Stomach (tissue), 9 donors: ENCODE results near the gene CD109. TPM values are rescaled to one million over a fixed set of nuclear protein-coding genes. Genes with fewer than 3 reads are reported as not detected.
"Not testable (repeated sequence)": the region's sequence is repeated elsewhere in the genome, so short reads cannot be mapped to it uniquely, and the experiment has no call there.

Experiments used
- DNase-seq, 2 donors: peaks; one replicate each; pipeline versions ENCODE4 v3.0.0 to v3.0.0-alpha.2; 2013 to 2019
- H3K27ac ChIP-seq, 5 donors: fragments of 200-600 bp in 4 of 5; sonication (generic) in 4 of 5; one replicate each; pipeline ENCODE4 v1.5.1; 2013 to 2019; ENCODE audit warnings: mild to moderate bottlenecking in 1 of 5, moderate library complexity in 1 of 5
- H3K27me3 ChIP-seq, 3 donors: fragments of 200-600 bp; sonication (generic); one replicate each; pipeline ENCODE4 v1.5.1; 2017 to 2019; ENCODE audit warnings: mixed run types in 1 of 3
- H3K36me3 ChIP-seq, 4 donors: fragments of 200-600 bp; sonication (generic); 1 replicate in 3 of 4; 2 replicates in 1 of 4; pipeline ENCODE4 v1.5.1; 2016 to 2019
- H3K4me1 ChIP-seq, 4 donors: fragments of 200-600 bp; sonication (generic); one replicate each; pipeline ENCODE4 v1.5.1; 2016 to 2019
- H3K4me3 ChIP-seq, 4 donors: fragments of 200-600 bp; sonication (generic) in 3 of 4; one replicate each; pipeline ENCODE4 v1.5.1; 2016 to 2019; ENCODE audit warnings: mild to moderate bottlenecking in 1 of 4
- H3K9me3 ChIP-seq, 4 donors: fragments of 200-600 bp; sonication (generic); one replicate each; pipeline ENCODE4 v1.5.1; 2016 to 2019
- CTCF ChIP-seq, 7 experiments: fragments of 450-650 bp in 4 of 7; fragments of 200-600 bp in 3 of 7; sonication (generic) in 3 of 7; IDR thresholded peaks; one replicate each; pipeline ENCODE4 v1.5.1; 2016 to 2019; ENCODE audit warnings: antibody characterized with exemption in 7 of 7, control low read depth in 2 of 7, mild to moderate bottlenecking in 1 of 7
- EP300 ChIP-seq: sonication (generic); formaldehyde crosslinking; IDR thresholded peaks from one replicate; pipeline ENCODE4 v1.6.1; 2017; ENCODE audit warnings: antibody characterized with exemption
- POLR2A ChIP-seq, 4 donors: fragments of 450-650 bp; IDR thresholded peaks; one replicate each; pipeline ENCODE4 v1.6.1; 2016; ENCODE audit warnings: antibody characterized with exemption in 4 of 4, control low read depth in 2 of 4, mild to moderate bottlenecking in 1 of 4, moderate library complexity in 1 of 4
- POLR2AphosphoS5 ChIP-seq, 3 donors: sonication (generic); formaldehyde crosslinking; IDR thresholded peaks; one replicate each; pipeline ENCODE4 v1.6.1; 2016; ENCODE audit warnings: antibody characterized with exemption in 3 of 3
- WGBS, 5 donors: extraction: QIAGEN DNeasy Blood & Tissue Kit in 3 of 5; methylation state at CpG; one replicate each; pipeline versions ENCODE4 v1.1.5 to v1.1.7; 2013 to 2018; 5-methylcytosine and 5-hydroxymethylcytosine counted together
- intact Hi-C: fragments of 100-400 bp; cut with DNase I; formaldehyde crosslinking; loops from one replicate; pipeline ENCODE4 v1.15.1; 2023; ENCODE audit warnings: low total_unique reads
- polyA plus RNA-seq, 3 donors: library from polyadenylated mRNA; stranded (reverse); fragments of 200-250 nt; gene quantifications; one replicate each; pipeline ENCODE4 v1.2.3, GENCODE V29; 2013
- total RNA-seq, 5 donors: library from RNA; depleted of rRNA; stranded (reverse); fragments of >200 nt; gene quantifications; one replicate each; pipeline versions ENCODE4 v1.1.0 to v1.2.3, GENCODE V29; 2014 to 2016
- donor health status: healthy with polysubstance abuse.
- donor health status: Bipolar disorder and iron deficiency.
- donor health status: healthy.

The CD109 gene
- total and polyA plus RNA-seq, 8 donors: 0.19 to 19.6 (median 1.2) TPM

- 59 to 78% (median 62%) methylated on average over 1 of the region's 1 CpG for WGBS, 5 donors
- intact Hi-C loops: no loop called here
- Histone ChIP-seq H3K4me1 (no peaks in the 10 kb centered on the region), H3K9me3 (no peaks in the 10 kb centered on the region), H3K27me3 (no peaks in the 10 kb centered on the region), H3K4me3 (no peak overlapping the region), H3K36me3 (no peaks in the 10 kb centered on the region), H3K27ac (no peak overlapping the region)
- TF ChIP-seq CTCF (IDR thresholded peaks at IDR 0.05): no peak
- TF ChIP-seq EP300: no peak
- TF ChIP-seq POLR2AphosphoS5 (IDR thresholded peaks at IDR 0.05): no peak
- no peak for TF ChIP-seq POLR2A (IDR thresholded peaks at IDR 0.05)
- no peak for DNase-seq
Measured at GRCh38 chr6:73823832-73824231, 127.8 kb downstream of the CD109 start.

DNA sequence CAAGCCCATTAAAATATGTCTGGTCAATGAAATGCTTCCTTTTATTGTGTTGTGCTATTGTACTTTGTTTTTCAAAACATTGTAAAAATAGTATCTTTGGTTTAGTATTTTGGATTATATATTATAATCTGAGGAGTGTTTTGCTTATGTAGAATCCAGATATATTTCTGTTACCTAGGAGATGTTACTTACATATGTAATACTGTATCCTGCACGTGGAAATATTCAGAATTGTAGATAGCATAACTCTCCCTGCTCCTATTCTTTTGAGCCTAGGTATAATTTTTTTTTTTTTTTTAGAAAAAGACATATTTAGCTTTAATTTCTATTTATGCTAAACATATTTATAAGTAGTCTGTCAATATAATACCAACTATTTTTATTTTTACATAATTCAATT, 130.6 kb downstream of the CD109 start:
- Histone ChIP-seq H3K4me3 (no peak overlapping the region), H3K9me3 (no peaks in the 10 kb centered on the region), H3K27me3 (no peaks in the 10 kb centered on the region), H3K4me1 (no peaks in the 10 kb centered on the region), H3K27ac (no peak overlapping the region), H3K36me3 (no peaks in the 10 kb centered on the region)
- intact Hi-C loops: no loop called here
- DNase-seq: no peak
- WGBS, 5 donors: 24 to 88% (median 73%) methylated on average over 1 of the region's 1 CpG
- TF ChIP-seq POLR2A (IDR thresholded peaks at IDR 0.05) (no peak), POLR2AphosphoS5 (IDR thresholded peaks at IDR 0.05) (no peak), EP300 (no peak), CTCF (IDR thresholded peaks at IDR 0.05) (no peak)

DNA sequence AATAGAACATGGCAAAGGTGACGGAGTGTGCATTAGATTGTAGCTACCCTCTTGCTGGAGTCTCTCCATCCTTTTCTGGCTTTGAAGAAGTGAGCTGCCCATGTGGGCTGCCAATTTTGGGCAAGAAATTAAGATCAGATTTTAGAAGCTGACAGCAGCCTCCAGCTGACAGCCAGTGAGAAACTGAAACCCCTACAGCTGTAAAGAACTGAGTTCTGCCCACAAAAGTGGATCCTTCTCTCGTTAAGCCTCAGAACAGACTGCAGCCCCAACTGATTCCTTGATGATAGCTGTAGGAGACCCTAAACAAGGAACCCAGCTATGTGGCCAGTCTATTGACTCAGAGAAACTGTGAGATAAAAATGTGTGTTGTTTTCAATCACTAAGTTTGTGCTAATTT, 134.1 kb downstream of the CD109 start:
- Histone ChIP-seq H3K4me1 (no peaks in the 10 kb centered on the region), H3K27ac (no peak overlapping the region), H3K27me3 (no peaks in the 10 kb centered on the region), H3K9me3 (no peaks in the 10 kb centered on the region), H3K4me3 (no peak overlapping the region), H3K36me3 (no peaks in the 10 kb centered on the region)
- WGBS, 5 donors: 65 to 80% (median 75%) methylated on average over 2 of the region's 2 CpGs
- no peak for TF ChIP-seq POLR2AphosphoS5 (IDR thresholded peaks at IDR 0.05)
- TF ChIP-seq EP300: no peak
- no peak for TF ChIP-seq POLR2A (IDR thresholded peaks at IDR 0.05)
- TF ChIP-seq CTCF (IDR thresholded peaks at IDR 0.05): no peak
- no peak for DNase-seq
- intact Hi-C loops: no loop called here

DNA sequence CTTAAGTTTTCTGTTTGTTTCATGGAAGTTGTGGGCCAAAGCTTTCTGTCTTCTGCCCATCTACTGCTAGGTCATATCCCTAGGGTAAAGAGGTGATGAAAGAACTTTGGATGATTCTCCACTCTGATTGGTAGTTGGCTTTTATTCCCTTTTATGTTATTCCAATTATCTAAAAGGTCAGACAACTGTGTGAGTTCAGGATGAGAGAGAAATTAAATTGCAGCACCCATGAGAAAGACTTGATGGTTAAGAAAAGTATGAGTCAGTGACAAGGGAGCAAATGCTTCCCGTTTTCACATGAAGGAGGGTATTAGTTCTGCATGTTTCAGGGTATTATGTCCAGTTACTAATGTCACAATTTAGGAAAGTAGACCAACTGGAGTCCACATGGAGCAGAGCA, 136.3 kb downstream of the CD109 start:
- intact Hi-C loops: no loop called here
- Histone ChIP-seq H3K27me3 (no peaks in the 10 kb centered on the region), H3K4me3 (no peak overlapping the region), H3K27ac (no peak overlapping the region), H3K36me3 (no peaks in the 10 kb centered on the region), H3K9me3 (no peaks in the 10 kb centered on the region), H3K4me1 (no peaks in the 10 kb centered on the region)
- TF ChIP-seq CTCF (IDR thresholded peaks at IDR 0.05) (no peak), POLR2A (IDR thresholded peaks at IDR 0.05) (no peak), EP300 (no peak), POLR2AphosphoS5 (IDR thresholded peaks at IDR 0.05) (no peak)
- 61 to 93% (median 74%) methylated on average over 1 of the region's 1 CpG for WGBS, 5 donors
- no peak for DNase-seq

DNA sequence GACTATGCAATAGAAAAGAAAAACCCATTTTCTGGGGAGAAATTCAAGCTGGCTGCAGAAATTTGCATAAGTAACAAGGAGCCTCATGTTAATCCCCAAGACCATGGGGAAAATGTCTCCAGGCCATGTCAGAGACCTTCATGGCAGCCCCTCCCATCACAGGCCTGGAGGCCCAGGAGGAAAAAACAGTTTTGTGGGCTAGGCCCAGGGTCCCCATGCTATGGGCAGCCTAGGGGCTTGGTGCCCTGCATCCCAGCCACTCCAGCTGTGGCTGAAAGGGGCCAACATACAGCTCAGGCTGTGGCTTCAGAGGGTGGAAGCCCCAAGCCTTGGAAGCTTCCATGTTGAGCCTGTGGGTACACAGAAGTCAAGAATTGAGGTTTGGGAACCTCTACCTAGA, 148.7 kb downstream of the CD109 start:
- H3K4me3 ChIP-seq, H3K27me3 ChIP-seq, H3K4me1 ChIP-seq, H3K36me3 ChIP-seq, H3K27ac ChIP-seq, DNase-seq, intact Hi-C loops: not testable (repeated sequence)
- peaks cover 0 to 15% (median 8%) of the 10 kb centered on the region in 4 donors for H3K9me3 ChIP-seq

- not testable (repeated sequence) for H3K9me3 ChIP-seq, DNase-seq, H3K36me3 ChIP-seq, H3K27me3 ChIP-seq, H3K4me3 ChIP-seq, H3K27ac ChIP-seq
- 97 to 100% (median 97%) methylated on average over 8 to 25 of the region's 25 CpGs for WGBS, 5 donors
- peaks cover 0 to 11% (median 3%) of the 10 kb centered on the region in 4 donors for H3K4me1 ChIP-seq
- intact Hi-C loops: loop anchor here (10.0 kb wide), 1 partner anchor 1364 kb away; no protein-coding TSS in a partner anchor
Measured at GRCh38 chr6:73851048-73851447, 155.0 kb downstream of the CD109 start.
